ENCODE results near the gene HOXC9.

The HOXC9 gene

DNA sequence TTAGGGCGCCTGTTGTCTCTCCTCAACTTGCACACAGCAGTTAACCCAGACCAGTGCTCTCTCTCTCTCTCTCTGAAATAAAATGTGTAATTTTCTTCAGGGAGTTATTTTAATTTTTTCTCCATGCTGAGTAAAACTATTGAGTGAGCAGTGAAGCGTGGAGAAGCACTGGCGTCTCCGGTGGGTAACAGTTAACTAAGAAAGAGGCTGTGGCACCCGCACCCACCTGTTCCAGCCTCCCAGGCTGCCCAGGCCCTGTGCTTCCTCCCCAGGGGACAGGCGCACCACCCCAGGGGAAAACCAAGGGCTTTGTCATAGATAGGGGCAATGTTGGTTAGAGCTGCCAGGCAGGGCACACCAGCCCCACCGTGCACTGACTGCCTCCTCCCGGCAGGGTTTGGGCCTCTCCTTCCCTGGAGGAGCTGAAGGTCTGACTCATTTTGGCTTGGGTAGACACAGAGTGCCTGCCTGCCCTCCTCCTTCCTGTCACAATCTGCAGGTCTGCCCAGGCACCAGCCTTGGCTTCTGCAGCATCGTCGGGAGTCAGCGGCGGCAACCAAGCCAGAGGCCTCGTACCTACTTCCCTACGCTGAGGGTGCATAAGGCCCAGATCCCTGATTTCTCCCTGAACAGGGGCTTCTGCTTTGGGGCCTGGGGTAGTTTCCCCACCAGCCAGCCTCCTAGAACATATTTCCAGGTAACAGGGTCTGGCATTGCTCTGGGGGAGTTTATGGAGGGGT is 36.8 kb downstream of the HOXC9 start (continued):
- TF ChIP-seq, protein P1, sequence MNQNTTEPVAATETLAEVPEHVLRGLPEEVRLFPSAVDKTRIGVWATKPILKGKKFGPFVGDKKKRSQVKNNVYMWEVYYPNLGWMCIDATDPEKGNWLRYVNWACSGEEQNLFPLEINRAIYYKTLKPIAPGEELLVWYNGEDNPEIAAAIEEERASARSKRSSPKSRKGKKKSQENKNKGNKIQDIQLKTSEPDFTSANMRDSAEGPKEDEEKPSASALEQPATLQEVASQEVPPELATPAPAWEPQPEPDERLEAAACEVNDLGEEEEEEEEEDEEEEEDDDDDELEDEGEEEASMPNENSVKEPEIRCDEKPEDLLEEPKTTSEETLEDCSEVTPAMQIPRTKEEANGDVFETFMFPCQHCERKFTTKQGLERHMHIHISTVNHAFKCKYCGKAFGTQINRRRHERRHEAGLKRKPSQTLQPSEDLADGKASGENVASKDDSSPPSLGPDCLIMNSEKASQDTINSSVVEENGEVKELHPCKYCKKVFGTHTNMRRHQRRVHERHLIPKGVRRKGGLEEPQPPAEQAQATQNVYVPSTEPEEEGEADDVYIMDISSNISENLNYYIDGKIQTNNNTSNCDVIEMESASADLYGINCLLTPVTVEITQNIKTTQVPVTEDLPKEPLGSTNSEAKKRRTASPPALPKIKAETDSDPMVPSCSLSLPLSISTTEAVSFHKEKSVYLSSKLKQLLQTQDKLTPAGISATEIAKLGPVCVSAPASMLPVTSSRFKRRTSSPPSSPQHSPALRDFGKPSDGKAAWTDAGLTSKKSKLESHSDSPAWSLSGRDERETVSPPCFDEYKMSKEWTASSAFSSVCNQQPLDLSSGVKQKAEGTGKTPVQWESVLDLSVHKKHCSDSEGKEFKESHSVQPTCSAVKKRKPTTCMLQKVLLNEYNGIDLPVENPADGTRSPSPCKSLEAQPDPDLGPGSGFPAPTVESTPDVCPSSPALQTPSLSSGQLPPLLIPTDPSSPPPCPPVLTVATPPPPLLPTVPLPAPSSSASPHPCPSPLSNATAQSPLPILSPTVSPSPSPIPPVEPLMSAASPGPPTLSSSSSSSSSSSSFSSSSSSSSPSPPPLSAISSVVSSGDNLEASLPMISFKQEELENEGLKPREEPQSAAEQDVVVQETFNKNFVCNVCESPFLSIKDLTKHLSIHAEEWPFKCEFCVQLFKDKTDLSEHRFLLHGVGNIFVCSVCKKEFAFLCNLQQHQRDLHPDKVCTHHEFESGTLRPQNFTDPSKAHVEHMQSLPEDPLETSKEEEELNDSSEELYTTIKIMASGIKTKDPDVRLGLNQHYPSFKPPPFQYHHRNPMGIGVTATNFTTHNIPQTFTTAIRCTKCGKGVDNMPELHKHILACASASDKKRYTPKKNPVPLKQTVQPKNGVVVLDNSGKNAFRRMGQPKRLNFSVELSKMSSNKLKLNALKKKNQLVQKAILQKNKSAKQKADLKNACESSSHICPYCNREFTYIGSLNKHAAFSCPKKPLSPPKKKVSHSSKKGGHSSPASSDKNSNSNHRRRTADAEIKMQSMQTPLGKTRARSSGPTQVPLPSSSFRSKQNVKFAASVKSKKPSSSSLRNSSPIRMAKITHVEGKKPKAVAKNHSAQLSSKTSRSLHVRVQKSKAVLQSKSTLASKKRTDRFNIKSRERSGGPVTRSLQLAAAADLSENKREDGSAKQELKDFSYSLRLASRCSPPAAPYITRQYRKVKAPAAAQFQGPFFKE (tag by site-specific recombination; IDR thresholded peaks at IDR 0.05; ENCODE audit: borderline replicate concordance), result no peak
- TF ChIP-seq, protein P2, sequence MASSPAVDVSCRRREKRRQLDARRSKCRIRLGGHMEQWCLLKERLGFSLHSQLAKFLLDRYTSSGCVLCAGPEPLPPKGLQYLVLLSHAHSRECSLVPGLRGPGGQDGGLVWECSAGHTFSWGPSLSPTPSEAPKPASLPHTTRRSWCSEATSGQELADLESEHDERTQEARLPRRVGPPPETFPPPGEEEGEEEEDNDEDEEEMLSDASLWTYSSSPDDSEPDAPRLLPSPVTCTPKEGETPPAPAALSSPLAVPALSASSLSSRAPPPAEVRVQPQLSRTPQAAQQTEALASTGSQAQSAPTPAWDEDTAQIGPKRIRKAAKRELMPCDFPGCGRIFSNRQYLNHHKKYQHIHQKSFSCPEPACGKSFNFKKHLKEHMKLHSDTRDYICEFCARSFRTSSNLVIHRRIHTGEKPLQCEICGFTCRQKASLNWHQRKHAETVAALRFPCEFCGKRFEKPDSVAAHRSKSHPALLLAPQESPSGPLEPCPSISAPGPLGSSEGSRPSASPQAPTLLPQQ (tag by site-specific recombination; IDR thresholded peaks at IDR 0.05), result peak; percentile 22; the same call in 1 of the 2 replicates
- TF ChIP-seq ZNF311 (tag by site-specific recombination; IDR thresholded peaks at IDR 0.05; ENCODE audit: borderline replicate concordance) (no peak), ZNF366 (tag by site-specific recombination; conservative IDR thresholded peaks at IDR 0.05) (no peak), ZNF169 (tag by site-specific recombination; IDR thresholded peaks at IDR 0.05) (no peak), ZNF404 (tag by site-specific recombination; IDR thresholded peaks at IDR 0.05) (no peak), ZNF791 (tag by site-specific recombination; IDR thresholded peaks at IDR 0.05) (no peak), ZNF626 (tag by site-specific recombination; IDR thresholded peaks at IDR 0.05) (no peak), ZNF146 (tag by site-specific recombination; IDR thresholded peaks at IDR 0.05) (no peak), ZNF324 (tag by site-specific recombination; IDR thresholded peaks at IDR 0.05) (no peak), ZNF37A (tag by site-specific recombination; IDR thresholded peaks at IDR 0.05) (no peak), ZNF121 (tag by site-specific recombination; IDR thresholded peaks at IDR 0.05) (no peak), ZNF341 (tag by site-specific recombination; IDR thresholded peaks at IDR 0.05; ENCODE audit: low read depth) (no peak), ZNF544 (tag by site-specific recombination; IDR thresholded peaks at IDR 0.05) (no peak), ZNF768 (tag by site-specific recombination; IDR thresholded peaks at IDR 0.05) (no peak; the same call in 1 of the 2 replicates), ZBTB7A (tag by site-specific recombination; IDR thresholded peaks at IDR 0.05; ENCODE audit: low read depth) (no peak), ZNF426 (tag by site-specific recombination; IDR thresholded peaks at IDR 0.05) (no peak), ZBTB1 (tag by site-specific recombination; IDR thresholded peaks at IDR 0.05) (0 out of 2 replicates have a peak, but pooled peaks have one; percentile 19), ZNF274 (IDR thresholded peaks at IDR 0.05; ENCODE audit: low read length) (no peak), ZNF274 (tag by site-specific recombination; IDR thresholded peaks at IDR 0.05; ENCODE audit: borderline replicate concordance) (no peak)
- TF ChIP-seq, protein P3, sequence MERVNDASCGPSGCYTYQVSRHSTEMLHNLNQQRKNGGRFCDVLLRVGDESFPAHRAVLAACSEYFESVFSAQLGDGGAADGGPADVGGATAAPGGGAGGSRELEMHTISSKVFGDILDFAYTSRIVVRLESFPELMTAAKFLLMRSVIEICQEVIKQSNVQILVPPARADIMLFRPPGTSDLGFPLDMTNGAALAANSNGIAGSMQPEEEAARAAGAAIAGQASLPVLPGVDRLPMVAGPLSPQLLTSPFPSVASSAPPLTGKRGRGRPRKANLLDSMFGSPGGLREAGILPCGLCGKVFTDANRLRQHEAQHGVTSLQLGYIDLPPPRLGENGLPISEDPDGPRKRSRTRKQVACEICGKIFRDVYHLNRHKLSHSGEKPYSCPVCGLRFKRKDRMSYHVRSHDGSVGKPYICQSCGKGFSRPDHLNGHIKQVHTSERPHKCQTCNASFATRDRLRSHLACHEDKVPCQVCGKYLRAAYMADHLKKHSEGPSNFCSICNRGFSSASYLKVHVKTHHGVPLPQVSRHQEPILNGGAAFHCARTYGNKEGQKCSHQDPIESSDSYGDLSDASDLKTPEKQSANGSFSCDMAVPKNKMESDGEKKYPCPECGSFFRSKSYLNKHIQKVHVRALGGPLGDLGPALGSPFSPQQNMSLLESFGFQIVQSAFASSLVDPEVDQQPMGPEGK (tag by site-specific recombination; IDR thresholded peaks at IDR 0.05), result peak; percentile 84
- TF ChIP-seq, protein P4, sequence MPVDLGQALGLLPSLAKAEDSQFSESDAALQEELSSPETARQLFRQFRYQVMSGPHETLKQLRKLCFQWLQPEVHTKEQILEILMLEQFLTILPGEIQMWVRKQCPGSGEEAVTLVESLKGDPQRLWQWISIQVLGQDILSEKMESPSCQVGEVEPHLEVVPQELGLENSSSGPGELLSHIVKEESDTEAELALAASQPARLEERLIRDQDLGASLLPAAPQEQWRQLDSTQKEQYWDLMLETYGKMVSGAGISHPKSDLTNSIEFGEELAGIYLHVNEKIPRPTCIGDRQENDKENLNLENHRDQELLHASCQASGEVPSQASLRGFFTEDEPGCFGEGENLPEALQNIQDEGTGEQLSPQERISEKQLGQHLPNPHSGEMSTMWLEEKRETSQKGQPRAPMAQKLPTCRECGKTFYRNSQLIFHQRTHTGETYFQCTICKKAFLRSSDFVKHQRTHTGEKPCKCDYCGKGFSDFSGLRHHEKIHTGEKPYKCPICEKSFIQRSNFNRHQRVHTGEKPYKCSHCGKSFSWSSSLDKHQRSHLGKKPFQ (tag by site-specific recombination; IDR thresholded peaks at IDR 0.05), result 0 out of 2 replicates have a peak, but pooled peaks have one; percentile 19
- TF ChIP-seq, protein P5, sequence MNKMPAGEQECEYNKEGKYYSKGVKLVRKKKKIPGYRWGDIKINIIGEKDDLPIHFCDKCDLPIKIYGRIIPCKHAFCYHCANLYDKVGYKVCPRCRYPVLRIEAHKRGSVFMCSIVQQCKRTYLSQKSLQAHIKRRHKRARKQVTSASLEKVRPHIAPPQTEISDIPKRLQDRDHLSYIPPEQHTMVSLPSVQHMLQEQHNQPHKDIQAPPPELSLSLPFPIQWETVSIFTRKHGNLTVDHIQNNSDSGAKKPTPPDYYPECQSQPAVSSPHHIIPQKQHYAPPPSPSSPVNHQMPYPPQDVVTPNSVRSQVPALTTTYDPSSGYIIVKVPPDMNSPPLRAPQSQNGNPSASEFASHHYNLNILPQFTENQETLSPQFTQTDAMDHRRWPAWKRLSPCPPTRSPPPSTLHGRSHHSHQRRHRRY (tag by site-specific recombination; IDR thresholded peaks at IDR 0.05), result no peak
- TF ChIP-seq, protein P6, sequence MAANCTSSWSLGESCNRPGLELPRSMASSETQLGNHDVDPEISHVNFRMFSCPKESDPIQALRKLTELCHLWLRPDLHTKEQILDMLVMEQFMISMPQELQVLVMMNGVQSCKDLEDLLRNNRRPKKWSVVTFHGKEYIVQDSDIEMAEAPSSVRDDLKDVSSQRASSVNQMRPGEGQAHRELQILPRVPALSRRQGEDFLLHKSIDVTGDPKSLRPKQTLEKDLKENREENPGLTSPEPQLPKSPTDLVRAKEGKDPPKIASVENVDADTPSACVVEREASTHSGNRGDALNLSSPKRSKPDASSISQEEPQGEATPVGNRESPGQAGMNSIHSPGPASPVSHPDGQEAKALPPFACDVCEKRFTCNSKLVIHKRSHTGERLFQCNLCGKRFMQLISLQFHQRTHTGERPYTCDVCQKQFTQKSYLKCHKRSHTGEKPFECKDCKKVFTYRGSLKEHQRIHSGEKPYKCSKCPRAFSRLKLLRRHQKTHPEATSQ (tag by site-specific recombination; IDR thresholded peaks at IDR 0.05), result no peak

All from HEK293 (cell line).